CD4-positive, alpha-beta T cell treated with Interferon alpha-2 for 1 hour (primary cell): ENCODE data around the gene KCNMA1.

Experiments
- DNase-seq, 2 donors: peaks; one replicate each; pipeline ENCODE4 v3.0.0-alpha.2; 2020 to 2022

Gene KCNMA1

DNA sequence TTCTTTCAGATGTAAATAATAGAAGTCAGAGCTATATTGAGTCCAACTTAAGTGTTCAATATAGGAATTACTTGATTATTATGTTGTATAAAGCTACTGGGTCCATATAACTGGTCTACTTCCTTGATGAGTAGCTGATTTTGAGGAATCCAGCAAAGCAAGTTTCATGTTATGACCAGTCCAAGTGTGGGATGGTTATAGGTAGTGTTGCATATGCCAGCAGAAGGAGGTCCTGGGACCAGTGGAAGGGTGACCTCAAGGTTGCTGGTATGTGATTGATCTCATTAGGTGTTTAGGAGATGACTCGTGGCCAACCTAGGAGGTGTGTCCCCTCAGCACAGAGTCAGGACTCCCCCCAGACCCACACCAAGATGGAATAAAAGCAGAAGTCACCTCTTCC lies 551.5 kb downstream of the KCNMA1 start:
- DNase-seq: no peak

DNA sequence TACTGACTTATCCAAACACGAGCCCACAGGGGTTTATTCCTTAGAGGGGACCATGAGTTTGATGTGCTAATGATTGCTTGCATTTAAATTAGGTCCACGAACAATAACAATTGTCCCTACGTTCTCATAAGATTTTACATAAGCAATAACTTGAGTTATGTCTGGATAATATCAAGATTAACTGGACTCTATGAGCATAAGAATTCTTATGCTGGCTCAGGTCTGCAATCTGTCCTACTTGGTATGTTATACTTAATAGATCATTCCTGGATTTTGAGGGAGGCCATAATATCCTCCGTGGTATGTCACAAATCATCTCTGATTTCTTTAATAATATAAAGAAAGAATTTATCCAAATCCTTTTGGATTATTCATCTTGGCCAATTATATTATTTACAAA lies 552.3 kb downstream of the KCNMA1 start:
- no peak for DNase-seq

DNA sequence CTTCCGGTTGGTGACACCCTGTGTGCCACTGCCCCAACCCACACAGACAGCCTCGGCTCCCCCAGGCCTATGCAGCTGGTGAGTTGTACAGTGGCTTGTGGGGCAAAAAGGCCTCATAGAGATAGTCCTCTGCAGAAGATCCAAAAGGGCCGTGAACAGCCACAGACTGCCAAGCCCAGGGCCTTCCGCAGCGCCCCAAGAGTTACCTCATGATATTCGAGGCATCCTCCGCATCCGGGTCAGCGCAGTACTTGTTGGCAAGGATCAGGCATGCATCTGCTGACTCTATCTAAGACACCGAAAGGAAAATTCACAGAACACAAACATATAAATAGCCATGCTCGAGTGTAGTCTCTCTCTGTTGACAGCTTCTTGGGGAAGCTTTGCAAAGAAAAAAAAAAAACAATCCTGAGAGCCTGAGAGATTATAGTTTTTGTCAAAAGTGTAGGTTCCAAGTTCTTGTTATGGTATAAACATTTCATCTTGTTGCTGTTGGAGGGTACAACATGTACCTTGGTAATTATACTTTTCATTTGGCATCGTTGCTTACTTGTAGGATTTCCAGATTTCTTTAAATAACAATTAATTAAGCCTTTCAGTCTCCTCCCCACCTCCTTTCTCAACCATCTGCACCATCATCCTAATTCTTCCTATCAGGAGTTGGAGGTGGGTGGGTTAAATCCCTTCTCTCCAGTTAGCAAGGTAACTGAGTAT lies 553.0 kb downstream of the KCNMA1 start:
- no peak for DNase-seq

DNA sequence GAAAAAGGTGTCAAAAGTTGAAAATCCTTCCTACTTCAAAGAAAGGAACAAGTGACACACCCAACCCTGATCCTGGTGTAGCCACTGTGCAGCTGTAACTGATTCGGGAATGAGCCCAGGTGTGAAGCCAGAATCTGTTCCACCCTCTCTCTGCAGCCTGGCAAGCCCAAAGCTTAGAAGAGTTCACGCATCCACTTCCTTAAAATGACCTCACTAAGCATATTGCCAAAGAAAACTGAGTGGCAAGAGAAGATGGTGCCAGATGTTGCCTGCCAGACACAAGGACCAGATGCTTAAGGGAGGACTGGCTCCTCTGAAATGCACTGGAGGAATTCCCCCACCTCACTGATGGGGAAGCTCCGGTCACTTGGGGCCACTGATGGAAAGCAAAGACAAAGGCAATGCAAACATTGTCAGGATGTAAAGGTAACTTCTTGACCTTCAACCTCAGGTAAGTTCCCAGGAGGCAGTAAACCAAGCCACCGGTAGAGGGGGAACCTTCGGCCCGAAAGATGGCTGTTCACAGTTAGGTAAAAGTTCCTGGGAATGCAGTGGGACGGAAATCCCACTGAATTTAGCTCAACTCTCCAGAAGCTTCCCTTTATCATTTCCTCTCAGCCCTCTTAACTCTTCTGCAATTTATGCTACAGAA lies 554.9 kb downstream of the KCNMA1 start:
- no peak for DNase-seq

DNA sequence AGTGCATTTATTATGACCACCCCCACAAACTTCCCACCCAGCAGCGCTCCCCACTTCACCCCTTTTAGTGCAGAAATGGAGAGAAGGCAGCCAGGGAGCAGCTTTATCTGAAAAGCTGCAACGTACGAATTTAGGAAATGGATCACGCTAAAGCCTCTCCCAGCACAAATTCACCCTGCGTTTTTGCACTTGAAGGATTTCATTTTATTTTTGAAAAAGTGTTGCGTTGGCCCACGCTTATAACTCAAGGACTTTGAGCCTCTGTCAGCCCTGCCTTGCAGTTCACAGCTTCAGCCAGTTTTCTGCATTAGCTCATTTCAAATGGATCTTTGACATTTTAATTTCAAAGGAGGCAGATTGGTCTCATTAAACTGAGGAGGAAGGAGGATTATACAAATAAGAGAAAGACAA lies 556.1 kb downstream of the KCNMA1 start:
- DNase-seq: no peak

DNA sequence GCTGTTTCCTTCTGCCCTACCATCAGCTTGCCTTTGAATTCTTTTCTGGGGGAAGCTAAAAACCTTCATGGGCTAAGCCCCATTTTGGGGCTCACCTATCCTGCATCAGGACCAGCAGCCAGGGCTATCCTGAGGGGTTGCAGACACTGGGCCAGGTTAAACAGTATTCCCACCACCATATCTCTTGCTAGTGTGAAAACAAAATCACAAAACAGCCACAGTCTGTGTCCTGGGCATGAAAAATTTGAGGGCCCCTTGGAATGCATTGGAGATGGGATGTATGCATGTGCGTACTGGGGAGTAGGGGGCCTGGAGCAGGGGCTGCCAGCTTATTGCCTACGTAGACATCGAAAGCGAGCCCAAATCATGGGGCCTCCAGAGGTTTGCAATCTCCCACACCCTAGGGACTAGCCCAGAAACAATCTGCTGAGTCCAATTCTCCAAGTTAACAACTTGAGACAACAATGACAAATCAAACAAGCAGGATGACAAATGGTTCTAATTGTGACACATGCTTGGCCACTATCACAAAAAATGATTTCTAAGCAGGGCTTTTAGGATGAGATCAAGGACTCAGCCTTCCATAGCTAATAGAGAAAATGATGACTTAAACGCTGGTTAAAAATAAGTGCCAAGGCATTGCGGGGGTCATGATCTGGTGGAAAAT lies 557.1 kb downstream of the KCNMA1 start:
- DNase-seq: no peak

DNA sequence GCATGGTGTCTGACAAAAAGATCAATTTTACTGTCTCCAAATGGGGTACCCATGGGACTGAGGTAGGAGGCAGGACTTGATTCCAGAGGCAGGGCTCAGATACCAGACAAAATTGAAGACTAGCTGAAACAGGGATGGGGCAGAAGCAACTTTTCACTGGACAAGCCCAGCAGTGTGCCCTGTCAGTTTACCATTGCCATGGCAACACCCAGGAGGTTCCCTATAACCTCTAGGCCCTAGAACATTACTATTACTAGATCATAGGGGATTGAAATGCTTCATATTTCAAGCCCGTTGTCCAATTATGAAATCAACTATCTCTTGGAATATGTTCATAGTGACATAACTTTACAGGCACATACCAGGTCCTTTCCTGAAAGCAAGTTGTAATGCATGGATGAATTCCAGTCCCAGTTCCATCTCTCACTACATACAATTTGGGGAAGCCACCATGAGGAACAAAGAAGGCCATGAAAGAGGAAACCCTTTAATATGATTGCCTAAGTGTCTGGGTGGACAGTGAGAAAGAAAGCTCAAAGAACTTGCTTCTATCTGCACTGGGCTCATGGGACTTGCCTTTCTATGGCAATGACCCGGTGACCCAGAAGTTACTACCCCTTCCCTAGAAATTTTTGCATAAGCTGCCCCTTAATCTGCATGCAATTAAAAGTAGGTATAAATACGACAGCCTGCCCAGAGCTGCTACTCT lies 557.9 kb downstream of the KCNMA1 start:
- no peak for DNase-seq

DNA sequence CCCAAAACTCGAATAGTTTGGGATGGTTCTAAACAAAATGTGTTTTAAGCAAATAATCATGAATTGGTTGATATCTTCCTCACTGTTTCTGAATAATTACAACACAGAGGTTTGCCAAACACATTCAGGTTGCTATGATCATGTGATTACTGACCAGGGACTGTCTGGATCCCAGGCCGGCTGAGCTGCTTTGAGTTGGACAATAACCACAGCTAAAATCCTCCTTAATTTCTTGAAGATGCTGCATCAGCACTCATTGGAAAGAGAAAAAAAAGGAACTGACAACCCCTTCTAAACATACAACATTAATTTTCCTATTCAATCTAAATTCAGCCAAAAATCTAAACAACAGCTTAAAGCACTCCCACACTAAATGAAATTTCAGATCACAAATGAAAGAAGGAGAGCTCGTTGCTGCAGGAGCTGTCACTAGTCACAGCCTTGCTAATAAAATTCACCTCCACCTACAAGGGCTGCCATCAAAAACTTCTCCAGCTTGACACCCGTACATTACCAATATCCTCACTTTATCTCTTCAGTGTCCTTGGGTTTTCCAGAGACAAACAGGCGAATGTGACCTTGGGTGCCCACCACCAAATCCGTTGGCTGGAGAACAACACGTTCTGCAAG lies 560.2 kb downstream of the KCNMA1 start:
- DNase-seq: no peak

DNA sequence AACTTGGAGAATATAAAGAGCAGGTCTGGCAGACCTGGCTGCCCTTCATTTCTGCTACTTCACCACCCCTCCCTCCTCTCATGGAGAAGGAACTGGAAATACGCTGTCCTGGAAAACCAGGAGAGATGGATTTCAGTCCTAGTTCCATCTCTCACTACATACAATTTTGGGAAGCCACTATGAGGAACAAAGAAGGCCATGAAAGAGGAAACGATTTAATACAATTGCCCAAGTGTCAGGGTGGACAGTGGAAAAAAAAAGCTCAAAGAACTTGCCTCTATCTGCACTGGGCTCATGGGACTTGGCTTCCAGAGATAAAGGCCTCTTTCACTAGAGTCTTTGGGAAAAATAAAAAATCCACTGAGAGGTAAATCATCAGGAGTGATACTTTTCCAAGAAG lies 561.7 kb downstream of the KCNMA1 start:
- no peak for DNase-seq

DNA sequence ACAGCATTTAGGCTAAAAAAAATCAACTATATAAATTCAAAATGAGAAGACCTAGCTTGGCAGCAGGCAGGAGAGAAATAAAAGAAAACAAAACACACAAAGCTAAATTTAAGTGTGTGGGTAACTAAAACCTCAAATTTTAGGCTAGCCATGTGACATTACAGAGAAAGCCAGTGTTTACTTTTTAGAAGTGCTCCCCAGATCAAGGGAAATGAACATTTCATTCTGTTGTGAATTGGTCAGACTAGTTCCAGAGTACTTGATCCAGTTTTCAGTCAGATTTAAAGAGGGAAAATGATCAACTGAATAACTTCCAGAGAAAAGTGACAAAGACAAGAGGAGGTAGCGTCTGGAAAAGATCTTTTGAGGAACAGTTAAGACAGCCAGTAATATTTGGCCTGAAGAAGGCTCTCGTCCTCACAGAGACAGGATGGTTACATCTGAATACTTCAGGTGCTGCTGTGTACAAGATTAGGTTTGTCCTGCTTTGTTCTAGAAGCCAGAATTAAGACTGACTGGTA lies 563.4 kb downstream of the KCNMA1 start:
- DNase-seq: no peak

DNA sequence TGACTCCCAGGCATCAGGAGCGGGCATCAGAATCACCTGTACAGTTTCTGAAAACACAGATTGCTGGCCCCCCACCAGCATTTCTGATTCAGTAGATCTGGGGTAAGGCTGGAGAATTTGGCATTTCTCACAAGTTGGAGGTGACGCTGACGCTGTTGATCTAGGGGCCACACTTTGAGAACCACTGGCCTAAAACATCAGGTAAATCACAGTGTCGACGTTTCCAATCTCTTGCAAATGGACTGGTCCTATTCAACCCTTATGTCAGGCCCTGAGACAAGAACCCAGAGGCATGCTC lies 564.0 kb downstream of the KCNMA1 start:
- no peak for DNase-seq

DNA sequence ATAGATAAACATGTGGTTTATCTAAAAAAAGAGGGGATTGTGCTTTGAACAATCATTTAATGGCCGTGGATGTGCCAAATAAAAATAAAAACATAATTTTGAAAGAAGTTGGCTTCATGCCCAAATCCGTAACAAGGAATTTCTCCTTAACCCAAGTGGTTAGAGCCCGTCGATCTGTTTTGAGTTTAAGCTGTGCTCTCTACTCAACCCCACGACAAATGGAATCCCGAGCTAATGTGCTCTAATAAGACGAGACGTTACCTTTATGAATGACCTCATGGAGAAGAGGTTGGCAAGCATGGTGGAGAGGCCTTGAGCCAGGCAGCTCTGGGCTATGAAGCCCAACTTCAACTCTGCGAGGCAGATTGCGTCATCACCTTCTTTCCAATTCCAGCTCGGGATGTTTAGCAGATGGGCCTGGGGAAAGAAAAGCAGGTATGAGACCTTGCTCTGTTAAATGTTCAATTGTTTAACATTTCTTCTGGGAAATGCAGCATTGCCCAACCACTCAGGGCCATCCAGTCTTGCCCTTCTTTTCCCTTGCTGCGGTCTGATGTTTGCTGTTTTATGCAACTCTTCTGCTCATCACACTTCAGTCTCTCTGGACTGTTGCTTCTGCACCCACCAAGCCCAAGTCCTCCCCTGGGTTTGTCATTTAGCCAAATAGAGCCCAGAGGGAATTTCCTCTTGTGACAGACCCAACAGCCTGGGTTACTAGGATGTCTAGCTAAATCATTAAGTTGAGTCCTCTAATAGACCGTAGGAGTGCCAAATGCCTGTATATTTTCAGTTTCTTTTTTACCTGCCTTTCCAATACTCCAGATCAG lies 564.6 kb downstream of the KCNMA1 start:
- no peak for DNase-seq

DNA sequence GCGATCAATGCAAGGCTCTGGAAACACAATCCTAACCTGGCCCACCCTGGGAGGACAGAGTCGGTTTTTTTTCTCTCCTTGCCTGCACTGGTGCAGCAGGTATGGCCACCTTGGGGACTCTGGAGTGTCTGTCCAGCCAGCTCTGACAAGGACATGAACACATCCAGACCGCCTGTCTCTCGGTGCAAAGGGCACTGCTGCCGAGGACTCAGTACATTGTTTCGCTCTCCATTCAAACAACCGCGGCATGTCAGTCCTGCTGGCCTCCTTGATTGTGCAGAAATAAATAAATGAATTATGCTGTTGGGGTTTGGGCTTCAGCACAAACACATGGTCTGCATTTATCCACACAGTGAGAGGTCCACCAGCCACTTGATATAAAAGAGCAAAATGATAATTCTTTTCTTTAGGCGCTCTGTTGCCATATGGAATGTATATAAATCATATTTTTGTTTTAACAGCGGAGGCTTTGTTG lies 565.2 kb downstream of the KCNMA1 start:
- no peak for DNase-seq

DNA sequence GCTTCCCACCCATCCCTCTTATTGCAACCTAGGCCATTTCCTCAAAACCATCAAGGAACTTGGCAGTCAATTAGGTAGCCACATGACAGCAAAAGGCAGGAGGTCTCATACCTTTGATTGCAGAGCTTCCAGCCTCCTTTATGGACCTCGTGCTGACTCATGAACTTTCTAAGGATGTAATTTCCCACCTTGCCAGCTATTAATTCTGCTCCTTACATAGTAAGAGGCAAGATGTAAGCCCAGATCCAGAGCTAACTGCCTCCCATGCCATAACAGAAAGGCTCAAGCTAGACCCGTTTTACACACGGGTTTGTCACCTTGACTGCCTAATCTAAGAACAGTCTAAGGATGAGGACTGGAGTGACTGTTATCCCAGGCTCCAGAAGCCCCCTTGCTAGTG lies 565.7 kb downstream of the KCNMA1 start:
- DNase-seq: no peak

DNA sequence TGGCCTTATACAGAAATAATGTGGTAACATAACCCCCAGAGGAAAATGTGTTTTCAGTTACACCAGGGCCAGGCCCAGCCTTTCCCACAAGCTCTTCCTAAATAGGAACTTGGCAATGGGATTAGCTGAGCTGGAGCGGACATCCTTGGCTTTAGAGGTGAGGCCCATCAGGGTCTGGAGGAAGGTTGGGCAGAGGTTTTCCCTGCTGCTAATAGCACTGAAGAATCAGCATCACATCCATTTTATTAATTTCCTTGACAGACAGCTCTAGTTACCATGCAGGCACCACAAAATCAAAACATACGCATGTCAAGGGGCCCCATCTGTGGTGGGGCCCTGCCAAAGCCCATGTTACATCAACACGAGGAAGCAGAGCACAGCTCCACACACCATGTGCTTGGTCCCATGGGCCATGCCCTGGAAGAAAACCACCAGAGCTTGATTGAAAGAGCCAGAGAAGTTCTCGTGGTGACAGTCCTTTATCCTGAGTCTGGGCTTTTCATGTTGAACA lies 566.6 kb downstream of the KCNMA1 start:
- DNase-seq: no peak

DNA sequence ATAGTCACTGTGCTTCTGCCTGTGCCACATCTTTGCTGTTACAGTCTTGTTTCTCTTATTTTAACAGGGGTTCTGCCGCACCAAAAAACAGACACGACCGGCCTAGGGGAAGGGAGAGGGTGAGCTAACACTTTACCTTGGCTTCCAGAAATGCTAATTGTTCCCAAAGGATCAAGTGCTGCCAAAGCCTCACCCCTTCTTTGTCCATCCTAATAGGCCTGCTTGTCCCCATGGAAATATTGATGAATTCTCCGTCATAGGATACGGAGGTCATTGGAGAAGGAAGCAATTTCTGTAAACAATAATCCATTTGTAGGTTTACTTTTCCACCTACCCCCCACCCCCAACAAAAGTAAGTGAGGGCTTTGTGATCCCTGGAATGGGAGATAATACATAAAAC lies 567.3 kb downstream of the KCNMA1 start:
- DNase-seq: no peak

DNA sequence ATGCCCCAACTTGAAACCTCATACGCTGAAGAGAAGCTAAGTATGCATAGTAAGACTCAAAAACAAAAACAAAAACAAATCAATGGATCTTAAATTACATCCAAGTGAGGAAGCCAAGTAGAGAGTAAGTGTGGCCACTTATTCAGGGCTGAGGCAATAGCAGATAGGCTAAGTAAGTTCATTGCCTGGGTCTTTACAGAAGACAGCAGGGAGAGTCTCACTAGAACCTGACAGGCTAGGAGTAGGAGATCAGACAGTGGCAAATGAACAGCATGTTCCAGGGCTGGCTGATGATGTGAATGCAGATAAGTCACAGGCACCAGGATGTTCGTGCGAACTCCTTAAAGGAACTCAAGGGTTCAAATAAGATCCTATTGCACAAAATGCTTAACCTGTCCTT lies 568.6 kb downstream of the KCNMA1 start:
- no peak for DNase-seq

DNA sequence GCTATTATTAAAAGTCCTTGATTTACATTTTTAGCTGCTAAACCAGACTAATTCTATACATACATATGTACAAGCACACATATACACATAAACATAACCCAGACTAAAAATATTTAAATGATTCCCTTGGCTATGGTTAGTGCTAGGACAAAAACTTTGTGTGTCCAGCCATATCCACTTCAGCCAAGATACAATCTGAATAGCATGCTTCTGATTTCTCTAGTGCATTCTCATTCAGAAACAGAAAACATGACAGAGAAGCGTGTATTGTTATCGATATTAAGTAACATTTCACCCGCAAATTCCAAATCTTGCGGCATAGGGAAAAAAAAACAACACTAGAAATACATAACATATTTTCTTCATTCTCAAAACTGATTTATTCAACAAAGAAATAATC lies 569.3 kb downstream of the KCNMA1 start:
- DNase-seq: no peak

DNA sequence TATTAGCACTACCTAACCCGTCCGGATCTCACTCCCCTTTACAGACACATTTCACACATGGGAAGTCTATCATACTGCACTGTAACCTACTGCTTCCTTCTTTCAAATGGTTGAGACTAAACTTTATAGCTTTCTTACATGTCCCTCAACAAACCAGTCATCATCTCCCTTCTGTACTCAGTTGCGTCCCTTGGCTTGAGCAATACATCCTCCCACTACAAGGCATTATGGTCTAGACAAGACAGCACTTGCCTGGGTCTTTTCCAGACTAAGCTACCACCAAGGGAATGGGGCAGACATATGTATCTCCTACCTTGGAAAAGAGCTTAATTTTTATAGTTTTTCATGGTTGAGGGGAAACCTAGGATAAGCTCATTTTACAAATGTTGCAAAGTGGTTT lies 575.2 kb downstream of the KCNMA1 start:
- DNase-seq: no peak

DNA sequence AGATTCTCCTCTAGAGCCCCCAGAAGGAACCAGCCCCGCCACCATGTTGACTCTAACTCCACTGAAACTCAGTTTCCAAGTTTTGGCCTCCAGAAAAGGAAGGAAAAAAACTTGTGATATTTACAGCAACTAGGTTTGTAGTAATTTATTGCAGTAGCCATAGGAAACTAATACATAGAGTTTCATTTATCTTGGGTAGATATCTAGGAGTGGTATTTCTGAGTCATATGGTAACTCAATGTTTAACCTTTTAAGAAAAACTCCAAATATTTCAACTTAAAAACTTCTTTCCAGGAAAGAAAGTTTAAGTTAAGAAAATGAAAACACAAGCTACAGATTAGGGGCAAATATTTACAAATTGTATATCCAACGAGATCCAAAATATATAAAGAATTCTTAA lies 576.7 kb downstream of the KCNMA1 start:
- DNase-seq: no peak

DNA sequence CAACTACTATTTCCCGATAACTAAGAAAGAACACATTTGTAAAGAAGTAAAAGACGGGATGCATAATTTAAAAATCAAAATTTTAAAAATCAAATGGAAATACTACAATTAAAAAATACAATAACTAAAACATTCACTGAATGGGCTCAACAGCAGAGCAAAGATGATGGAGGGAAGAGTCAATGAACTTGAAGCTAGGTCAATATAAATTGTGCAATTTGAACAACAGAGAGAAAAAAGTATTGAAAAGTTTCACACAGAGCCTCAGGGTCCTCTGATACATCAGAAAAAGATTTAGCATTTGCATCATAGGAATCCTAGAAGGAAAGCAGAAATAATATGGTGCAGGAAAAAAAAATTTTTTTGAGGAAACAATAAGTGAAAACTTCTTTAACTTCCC lies 581.0 kb downstream of the KCNMA1 start:
- DNase-seq: no peak

DNA sequence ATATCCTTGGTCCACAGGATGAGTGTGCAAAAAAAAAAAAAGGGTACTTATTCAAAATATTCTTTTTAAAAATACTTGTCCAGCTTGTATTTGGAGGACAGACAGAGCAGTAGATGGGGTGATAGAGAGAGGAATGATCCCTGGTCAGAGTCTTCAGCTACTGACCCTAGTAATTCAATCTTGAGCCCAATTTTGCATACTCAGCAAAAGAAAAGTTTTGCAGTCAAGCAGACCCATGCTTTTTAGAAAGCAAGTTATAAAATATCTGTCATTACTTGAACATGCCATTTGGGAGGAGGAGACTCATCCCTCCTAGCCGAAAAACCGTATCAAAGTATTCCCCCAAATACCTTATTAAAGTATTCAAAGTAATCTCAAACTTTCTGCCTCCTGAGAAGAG lies 585.0 kb downstream of the KCNMA1 start:
- no peak for DNase-seq
